ENCODE results near the gene PDGFB.

DNA sequence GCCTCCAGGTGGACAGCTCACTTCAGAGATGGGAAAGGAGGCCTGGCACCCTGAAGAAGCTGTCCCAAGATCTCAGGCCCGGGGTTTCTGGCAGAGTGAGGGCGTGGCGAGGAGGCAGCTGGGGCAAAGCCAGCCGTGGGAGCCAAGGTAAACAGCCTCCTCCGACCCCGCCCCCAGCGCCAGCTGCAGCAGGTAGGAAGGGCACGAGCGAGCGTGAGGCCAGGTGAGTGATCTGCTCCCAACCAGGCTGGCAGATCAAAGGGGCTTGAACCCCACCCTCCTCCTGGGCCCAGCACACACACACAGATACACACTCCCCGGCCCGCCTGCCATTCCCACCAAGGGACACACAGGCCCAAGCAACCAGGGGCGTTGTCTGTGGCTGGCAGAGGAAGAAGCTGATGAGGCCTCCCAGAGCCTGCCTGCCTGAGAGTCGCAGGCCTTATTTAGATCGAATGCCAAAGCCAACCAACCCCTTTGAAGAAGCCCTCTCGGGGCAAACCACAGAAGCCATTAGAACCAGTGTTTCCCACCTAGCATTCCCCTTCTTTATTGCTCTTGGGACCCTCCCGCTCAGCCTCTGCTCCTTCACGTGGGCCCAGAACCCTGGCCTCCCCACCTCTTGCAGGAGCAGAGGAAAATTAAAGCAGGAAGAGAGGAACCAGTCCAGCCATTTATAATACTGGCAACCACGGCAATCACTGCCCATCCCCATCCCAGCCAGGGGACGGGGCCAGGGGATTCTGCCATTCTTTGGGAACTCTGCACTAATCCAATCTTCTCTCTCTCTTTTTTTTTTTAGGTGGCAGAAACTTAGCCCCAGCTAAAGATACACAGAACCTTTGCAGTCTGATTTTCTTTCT is 5.0 kb downstream of the PDGFB start:
- TF ChIP-seq POLR2AphosphoS5 (IDR thresholded peaks at IDR 0.05; ENCODE audit: low read depth) (no peak), GABPA (IDR thresholded peaks at IDR 0.05; ENCODE audit: low read depth) (no peak)
- TF ChIP-seq, protein P1, sequence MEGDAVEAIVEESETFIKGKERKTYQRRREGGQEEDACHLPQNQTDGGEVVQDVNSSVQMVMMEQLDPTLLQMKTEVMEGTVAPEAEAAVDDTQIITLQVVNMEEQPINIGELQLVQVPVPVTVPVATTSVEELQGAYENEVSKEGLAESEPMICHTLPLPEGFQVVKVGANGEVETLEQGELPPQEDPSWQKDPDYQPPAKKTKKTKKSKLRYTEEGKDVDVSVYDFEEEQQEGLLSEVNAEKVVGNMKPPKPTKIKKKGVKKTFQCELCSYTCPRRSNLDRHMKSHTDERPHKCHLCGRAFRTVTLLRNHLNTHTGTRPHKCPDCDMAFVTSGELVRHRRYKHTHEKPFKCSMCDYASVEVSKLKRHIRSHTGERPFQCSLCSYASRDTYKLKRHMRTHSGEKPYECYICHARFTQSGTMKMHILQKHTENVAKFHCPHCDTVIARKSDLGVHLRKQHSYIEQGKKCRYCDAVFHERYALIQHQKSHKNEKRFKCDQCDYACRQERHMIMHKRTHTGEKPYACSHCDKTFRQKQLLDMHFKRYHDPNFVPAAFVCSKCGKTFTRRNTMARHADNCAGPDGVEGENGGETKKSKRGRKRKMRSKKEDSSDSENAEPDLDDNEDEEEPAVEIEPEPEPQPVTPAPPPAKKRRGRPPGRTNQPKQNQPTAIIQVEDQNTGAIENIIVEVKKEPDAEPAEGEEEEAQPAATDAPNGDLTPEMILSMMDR (IDR thresholded peaks at IDR 0.05; ENCODE audit: insufficient read depth, low read length) = no peak

Measured in HL-60 (cell line).